Activated CD4-positive, alpha-beta memory T cell treated with anti-CD3 and anti-CD28 coated beads, Interleukin-2, amount 10 ng/mL, durations not matched to agents 7 days and 5 days (primary cell): ENCODE measurements around the gene AHRR. TPM values are rescaled to one million over a fixed set of nuclear protein-coding genes. Genes with fewer than 3 reads are reported as not detected.

Source experiments
- CTCF ChIA-PET: fragments of 350-600 bp; sonication (Branson Sonifier 250); formaldehyde crosslinking; loops from one replicate; lab custom pipeline; 2021; ENCODE audit warnings: antibody characterized with exemption, inconsistent platforms; lab: Charles Lee
- POLR2A ChIA-PET: fragments of 350-600 bp; sonication (Branson Sonifier 250); formaldehyde crosslinking; loops from one replicate; lab custom pipeline; 2021; ENCODE audit warnings: antibody characterized with exemption; lab: Charles Lee
- DNase-seq: peaks from one replicate; pipeline ENCODE4 v3.0.0-alpha.2; 2020
- H3K27ac Mint-ChIP-seq: one replicate; pipeline ENCODE4 v1.8.0; 2021; ENCODE audit warnings: mild to moderate bottlenecking, mixed read lengths
- H3K27me3 Mint-ChIP-seq: one replicate; pipeline ENCODE4 v1.8.0; 2021; ENCODE audit warnings: mixed read lengths
- H3K36me3 Mint-ChIP-seq: one replicate; pipeline ENCODE4 v1.8.0; 2021; ENCODE audit warnings: low read depth, mixed read lengths
- H3K4me1 Mint-ChIP-seq: one replicate; pipeline ENCODE4 v1.8.0; 2021; ENCODE audit warnings: mixed read lengths
- H3K4me3 Mint-ChIP-seq: one replicate; pipeline ENCODE4 v1.8.0; 2021; ENCODE audit warnings: mild to moderate bottlenecking, mixed read lengths
- H3K9me3 Mint-ChIP-seq: one replicate; pipeline ENCODE4 v1.8.0; 2021; ENCODE audit warnings: mixed read lengths
- total RNA-seq, 2 experiments: library from RNA; stranded (reverse); gene quantifications; one replicate each; pipeline ENCODE4 v1.2.3, GENCODE V29; 2021

The AHRR gene
- total RNA-seq, 2 experiments from 2014 or later, result 23.6 to 24.6 TPM

- Mint-ChIP-seq H3K4me1 (peaks cover 52% of the 10 kb centered on the region), H3K9me3 (no peaks in the 10 kb centered on the region), H3K36me3 (peaks cover 79% of the 10 kb centered on the region), H3K27me3 (no peaks in the 10 kb centered on the region), H3K4me3 (no peak overlapping the region), H3K27ac (no peak overlapping the region)
- CTCF ChIA-PET, result no interaction called here
- no peak for DNase-seq
- POLR2A ChIA-PET, result interaction anchor here (0.9 kb wide), 1 partner anchor 12 kb away, joined by 3 read pairs; no protein-coding TSS in a partner anchor
Observed at GRCh38 chr5:460273-460625, 138.7 kb downstream of the AHRR start.

- Mint-ChIP-seq H3K27me3 (no peaks in the 10 kb centered on the region), H3K4me1 (peaks cover 53% of the 10 kb centered on the region), H3K9me3 (no peaks in the 10 kb centered on the region), H3K36me3 (peaks cover 70% of the 10 kb centered on the region), H3K4me3 (no peak overlapping the region), H3K27ac (no peak overlapping the region)
- CTCF ChIA-PET, result no interaction called here
- no peak for DNase-seq
- POLR2A ChIA-PET, result no interaction called here
Observed at GRCh38 chr5:462051-462481, 140.6 kb downstream of the AHRR start.

GRCh38 chr5:463301-463700 is 141.8 kb downstream of the AHRR start:
- ChIA-PET POLR2A (interaction anchor here (1.7 kb wide), 1 partner anchor 17 kb away, joined by 6 read pairs; no protein-coding TSS in a partner anchor), CTCF (no interaction called here)
- Mint-ChIP-seq H3K27ac (no peak overlapping the region), H3K36me3 (peaks cover 60% of the 10 kb centered on the region), H3K9me3 (no peaks in the 10 kb centered on the region), H3K4me1 (peaks cover 49% of the 10 kb centered on the region), H3K4me3 (no peak overlapping the region), H3K27me3 (no peaks in the 10 kb centered on the region)
- DNase-seq, result no peak

- no peaks in the 10 kb centered on the region for H3K9me3 Mint-ChIP-seq
- CTCF ChIA-PET, result no interaction called here
- POLR2A ChIA-PET, result interaction anchor here (1.7 kb wide), 1 partner anchor 18 kb away, joined by 6 read pairs; no protein-coding TSS in a partner anchor
- peak overlapping the region; percentile 65 for H3K27ac Mint-ChIP-seq
- DNase-seq, result peak; percentile 63
- peaks cover 43% of the 10 kb centered on the region for H3K4me1 Mint-ChIP-seq
- H3K36me3 Mint-ChIP-seq, result peaks cover 54% of the 10 kb centered on the region
- H3K4me3 Mint-ChIP-seq, result no peak overlapping the region
- H3K27me3 Mint-ChIP-seq, result no peaks in the 10 kb centered on the region
Observed at GRCh38 chr5:463952-464351, 142.4 kb downstream of the AHRR start.

GRCh38 chr5:464446-464842 is 142.9 kb downstream of the AHRR start:
- DNase-seq, result no peak
- ChIA-PET POLR2A (interaction anchor here (1.7 kb wide), 1 partner anchor 18 kb away, joined by 6 read pairs; no protein-coding TSS in a partner anchor), CTCF (no interaction called here)
- H3K9me3 Mint-ChIP-seq, result no peaks in the 10 kb centered on the region
- no peaks in the 10 kb centered on the region for H3K27me3 Mint-ChIP-seq
- no peak overlapping the region for H3K4me3 Mint-ChIP-seq
- peak overlapping the region; percentile 65 for H3K27ac Mint-ChIP-seq
- H3K4me1 Mint-ChIP-seq, result peaks cover 38% of the 10 kb centered on the region
- peaks cover 52% of the 10 kb centered on the region for H3K36me3 Mint-ChIP-seq

- Mint-ChIP-seq H3K27ac (no peak overlapping the region), H3K4me3 (no peak overlapping the region)
Observed at GRCh38 chr5:464843-465590, 143.5 kb downstream of the AHRR start.

GRCh38 chr5:465591-466403 is 144.3 kb downstream of the AHRR start:
- DNase-seq, result no peak
- peaks cover 31% of the 10 kb centered on the region for H3K4me1 Mint-ChIP-seq
- H3K36me3 Mint-ChIP-seq, result peaks cover 44% of the 10 kb centered on the region
- CTCF ChIA-PET, result no interaction called here
- POLR2A ChIA-PET, result interaction anchor here (1.1 kb wide), 1 partner anchor 23 kb away, joined by 3 read pairs; the partner anchor contains the start of gene EXOC3
- no peak overlapping the region for H3K4me3 Mint-ChIP-seq
- H3K27ac Mint-ChIP-seq, result no peak overlapping the region
- no peaks in the 10 kb centered on the region for H3K9me3 Mint-ChIP-seq
- no peaks in the 10 kb centered on the region for H3K27me3 Mint-ChIP-seq

More at GRCh38 chr5:464843-465590, 143.5 kb downstream of the AHRR start:
- ChIA-PET CTCF (no interaction called here), POLR2A (interaction anchor here (1.1 kb wide), 1 partner anchor 22 kb away, joined by 3 read pairs; the partner anchor contains the start of gene EXOC3)
- Mint-ChIP-seq H3K27me3 (no peaks in the 10 kb centered on the region), H3K36me3 (peaks cover 47% of the 10 kb centered on the region), H3K9me3 (no peaks in the 10 kb centered on the region), H3K4me1 (peaks cover 33% of the 10 kb centered on the region)
- DNase-seq, result no peak

GRCh38 chr5:466661-467310 is 145.3 kb downstream of the AHRR start:
- H3K36me3 Mint-ChIP-seq, result peaks cover 44% of the 10 kb centered on the region
- H3K4me1 Mint-ChIP-seq, result peaks cover 38% of the 10 kb centered on the region
- no peaks in the 10 kb centered on the region for H3K27me3 Mint-ChIP-seq
- no peak overlapping the region for H3K27ac Mint-ChIP-seq
- no peak for DNase-seq
- H3K4me3 Mint-ChIP-seq, result no peak overlapping the region
- CTCF ChIA-PET, result no interaction called here
- POLR2A ChIA-PET, result interaction anchor here (0.9 kb wide), 1 partner anchor 22 kb away, joined by 3 read pairs; no protein-coding TSS in a partner anchor
- H3K9me3 Mint-ChIP-seq, result no peaks in the 10 kb centered on the region

GRCh38 chr5:468401-468800 is 146.9 kb downstream of the AHRR start:
- CTCF ChIA-PET, result no interaction called here
- no peak for DNase-seq
- Mint-ChIP-seq H3K27me3 (no peaks in the 10 kb centered on the region), H3K27ac (no peak overlapping the region), H3K9me3 (no peaks in the 10 kb centered on the region), H3K36me3 (peaks cover 31% of the 10 kb centered on the region), H3K4me1 (peaks cover 29% of the 10 kb centered on the region), H3K4me3 (no peak overlapping the region)
- POLR2A ChIA-PET, result no interaction called here

GRCh38 chr5:469752-470483 is 148.4 kb downstream of the AHRR start:
- Mint-ChIP-seq H3K27ac (no peak overlapping the region), H3K4me1 (peaks cover 25% of the 10 kb centered on the region), H3K36me3 (peaks cover 25% of the 10 kb centered on the region), H3K27me3 (peaks cover 4% of the 10 kb centered on the region), H3K4me3 (no peak overlapping the region), H3K9me3 (no peaks in the 10 kb centered on the region)
- ChIA-PET POLR2A (no interaction called here), CTCF (interaction anchor here (2.5 kb wide), 1 partner anchor 23 kb away, joined by 14 read pairs; no protein-coding TSS in a partner anchor)
- no peak for DNase-seq

GRCh38 chr5:470961-471749 is 149.6 kb downstream of the AHRR start:
- CTCF ChIA-PET, result interaction anchor here (2.5 kb wide), 1 partner anchor 24 kb away, joined by 14 read pairs; no protein-coding TSS in a partner anchor
- peak overlapping the region; percentile 65 for H3K4me3 Mint-ChIP-seq
- H3K4me1 Mint-ChIP-seq, result peaks cover 25% of the 10 kb centered on the region
- POLR2A ChIA-PET, result interaction anchor here (0.8 to 2.0 kb wide), 6 partner anchors 18 to 422 kb away, joined by 3 to 8 read pairs (median 4); partner anchors contain the start of genes BRD9, CCDC127, CEP72 and SDHA
- no peaks in the 10 kb centered on the region for H3K9me3 Mint-ChIP-seq
- peaks cover 4% of the 10 kb centered on the region for H3K27me3 Mint-ChIP-seq
- no peak for DNase-seq
- peak overlapping the region; percentile 35 for H3K27ac Mint-ChIP-seq
- peaks cover 23% of the 10 kb centered on the region for H3K36me3 Mint-ChIP-seq
